Fibroblast of mammary gland (primary cell): ENCODE measurements around the gene TMEM59L.
"Not testable (repeated sequence)": the region's sequence is repeated elsewhere in the genome, so short reads cannot be mapped to it uniquely, and the experiment has no call there.

Source experiments
- DNase-seq: peaks from one replicate; pipeline ENCODE4 v3.0.0-alpha.2; 2010; ENCODE audit warnings: low read depth
- H3K4me3 ChIP-seq: 2 replicates; pipeline ENCODE4 v1.5.1; 2011; ENCODE audit warnings: low read depth, mild to moderate bottlenecking, low read length, moderate library complexity; ENCODE audit not compliant: control insufficient read depth
- CTCF ChIP-seq: conservative IDR thresholded peaks from 2 replicates; pipeline ENCODE4 v1.5.1; 2011; ENCODE audit warnings: low read depth, low read length, inconsistent platforms; ENCODE audit not compliant: control insufficient read depth, insufficient read depth

The TMEM59L gene

DNA sequence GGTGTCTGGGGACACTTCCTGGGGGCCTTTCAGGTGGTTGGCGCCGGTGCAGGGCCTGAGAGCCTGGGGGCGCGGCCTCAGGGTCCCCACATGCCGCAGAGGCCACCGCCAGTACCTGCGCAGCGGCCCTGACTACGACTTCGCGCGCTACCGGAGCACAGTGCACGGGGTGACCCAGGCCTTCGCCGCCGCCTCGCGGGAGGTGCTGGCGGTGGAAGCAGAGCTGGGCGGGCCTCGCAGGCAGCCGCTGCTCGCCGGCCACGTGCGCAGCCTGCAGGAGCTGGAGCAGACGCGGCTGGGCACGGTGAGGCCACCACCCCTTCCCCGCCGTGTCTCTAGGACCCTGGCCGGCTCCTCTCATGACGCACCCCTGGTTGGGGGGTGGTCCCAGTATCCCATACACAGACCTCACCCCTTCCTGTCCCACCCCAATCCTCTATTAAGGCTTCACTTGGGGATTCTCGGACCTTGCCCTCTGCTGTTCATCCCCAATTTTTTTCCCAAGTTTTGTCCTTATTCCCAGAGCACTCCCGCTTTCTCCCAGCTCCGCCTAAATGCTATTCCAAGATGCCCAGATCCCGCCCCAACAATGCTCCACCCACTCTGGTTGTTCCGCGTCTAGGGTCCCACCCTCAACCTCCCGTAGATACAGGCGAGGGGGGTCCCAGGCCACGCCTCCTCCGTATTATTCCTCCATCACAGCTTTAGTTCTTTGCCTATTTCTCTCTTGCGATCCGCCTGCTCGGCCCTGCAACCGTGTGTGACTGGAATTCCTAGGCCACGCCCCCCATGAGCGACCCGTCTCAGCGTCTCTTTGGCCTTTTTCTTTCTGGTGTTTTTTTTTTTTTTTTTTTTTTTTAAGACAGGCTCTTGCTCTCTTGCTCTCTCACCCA, 23.0 kb upstream of the TMEM59L start:
- no peak for TF ChIP-seq CTCF
- H3K4me3 ChIP-seq, result peak overlapping the region; percentile 66
- DNase-seq, result peak; percentile 57

DNA sequence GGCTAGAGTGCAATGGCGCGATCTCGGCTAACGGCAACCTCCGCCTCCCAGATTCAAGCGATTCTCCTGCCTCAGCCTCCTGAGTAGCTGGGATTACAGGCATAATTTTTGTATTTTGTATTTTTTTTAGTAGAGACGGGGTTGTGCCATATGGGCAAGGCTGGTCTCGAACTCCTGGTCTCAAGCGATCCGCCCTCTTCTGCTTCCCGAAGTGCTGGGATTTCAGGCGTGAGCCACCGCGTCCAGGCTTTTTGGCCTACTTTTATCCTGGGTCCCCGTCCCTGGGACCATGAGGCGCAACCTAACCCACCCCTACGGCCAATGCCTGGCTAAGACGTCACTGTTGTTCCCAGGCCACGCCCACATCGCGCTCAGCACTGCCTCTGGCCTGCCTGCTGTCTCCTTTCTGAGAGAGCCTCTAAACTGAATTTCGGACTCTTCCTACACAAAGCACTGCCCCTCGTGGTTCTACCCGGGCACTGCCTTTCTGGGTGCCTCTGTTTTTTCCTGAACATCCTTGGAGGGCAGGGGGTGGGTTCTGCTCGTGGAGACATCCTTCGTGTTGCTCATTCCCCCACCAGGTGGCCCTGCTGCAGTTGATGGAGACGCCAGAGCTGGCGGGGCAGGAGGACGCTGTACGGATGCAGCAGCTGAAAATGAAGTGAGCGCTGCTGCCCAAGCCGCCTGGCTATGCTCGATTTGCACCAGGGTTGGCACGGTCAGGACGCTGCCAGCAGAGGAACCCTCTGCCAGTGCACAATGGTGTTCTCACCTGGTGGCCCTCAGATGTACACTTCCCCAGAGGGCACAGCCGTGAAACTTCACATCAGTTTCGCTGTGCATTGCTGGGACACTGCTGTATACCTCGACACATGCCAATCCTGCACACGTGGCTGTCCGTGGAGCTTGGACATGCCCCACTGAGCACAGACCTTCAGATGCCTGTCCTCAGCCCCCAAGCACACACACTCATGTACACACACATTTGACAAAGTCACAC, 22.1 kb upstream of the TMEM59L start:
- H3K4me3 ChIP-seq, result peak overlapping the region; percentile 66
- peak; percentile 73 for DNase-seq
- TF ChIP-seq CTCF, result peak; percentile 30

- no peak overlapping the region for H3K4me3 ChIP-seq
- TF ChIP-seq CTCF, result no peak
These were observed 20.8 kb upstream of the TMEM59L start for GRCh38 chr19:18591735-18592385.

DNA sequence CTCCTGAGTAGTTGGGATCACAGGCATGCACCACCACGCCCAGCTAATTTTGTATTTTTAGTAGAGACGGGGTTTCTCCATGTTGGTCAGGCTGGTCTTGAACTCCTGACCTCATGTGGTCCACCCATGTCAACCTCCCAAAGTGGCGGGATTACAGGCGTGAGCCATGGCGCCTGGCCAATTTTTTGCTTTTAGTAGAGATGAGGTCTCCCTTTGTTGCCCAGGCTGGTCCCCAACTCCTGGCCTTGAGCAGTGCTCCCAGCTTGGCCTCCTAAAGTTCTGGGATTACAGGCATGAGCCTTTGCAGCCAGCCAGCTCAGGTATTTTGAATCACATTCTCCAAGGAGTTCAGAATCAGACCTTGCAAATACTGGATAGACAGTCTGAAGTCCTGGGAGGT, 19.9 kb upstream of the TMEM59L start:
- H3K4me3 ChIP-seq, DNase-seq: not testable (repeated sequence)

More at GRCh38 chr19:18591735-18592385, 20.8 kb upstream of the TMEM59L start:
- DNase-seq, result peak; percentile 85

- no peak for TF ChIP-seq CTCF
- peak overlapping the region; percentile 27 for H3K4me3 ChIP-seq
- no peak for DNase-seq
These were observed 19.1 kb upstream of the TMEM59L start for GRCh38 chr19:18593367-18594095.

DNA sequence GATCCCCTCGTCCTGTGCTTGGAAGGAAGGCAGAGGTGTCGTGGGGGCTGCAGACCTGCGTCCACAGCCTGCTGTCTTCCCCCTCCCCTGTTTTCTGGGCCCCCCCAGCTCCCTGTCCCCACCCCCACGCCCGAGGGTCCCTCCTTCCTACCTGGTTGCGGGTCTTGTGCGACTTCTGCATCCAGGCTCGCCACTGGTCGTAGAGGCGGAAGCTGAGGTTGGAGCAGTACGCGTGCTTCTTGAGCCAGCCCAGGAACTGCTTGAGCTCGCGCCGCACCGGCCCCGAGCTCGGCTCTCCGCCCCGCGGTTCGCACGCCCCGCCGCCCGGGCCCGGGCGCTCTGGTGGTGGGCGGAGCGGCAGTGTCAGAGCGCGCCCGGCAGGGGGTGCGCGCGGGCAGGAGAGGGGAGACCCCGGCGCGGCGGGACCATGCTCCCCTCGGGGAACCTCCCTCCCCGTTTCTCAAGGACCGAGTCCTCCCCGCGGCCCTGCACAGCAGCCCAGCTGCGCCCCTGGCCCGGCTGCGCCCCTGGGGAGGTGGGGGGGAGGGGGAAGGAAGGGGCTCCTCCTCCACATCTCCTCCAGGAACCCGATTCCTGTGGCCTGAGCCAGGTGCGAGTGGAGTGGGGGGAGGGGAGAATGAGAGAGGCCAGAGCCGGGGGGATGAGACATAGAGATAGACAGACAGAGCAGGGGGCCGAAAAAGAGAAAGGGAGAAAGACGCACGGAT, 18.4 kb upstream of the TMEM59L start:
- DNase-seq, result peak; percentile 70
- peak overlapping the region; percentile 27 for H3K4me3 ChIP-seq
- no peak for TF ChIP-seq CTCF
